ENCODE results near the gene TAS2R60. TPM values are rescaled to one million over a fixed set of nuclear protein-coding genes. Genes with fewer than 3 reads are reported as not detected.
A peak's percentile ranks its signal among the peaks of the same experiment; 100 is the strongest.

TAS2R60 gene
- total RNA-seq, 1 experiment from 2014 or later, result not detected

GRCh38 chr7:143415742-143416397, 27.4 kb upstream of the TAS2R60 start:
- no TSS peak for BruUV-seq (replicated peaks)
- no peak overlapping the region for H3K4me3 ChIP-seq (ENCODE audit: low read depth, low read length, poor library complexity, severe bottlenecking)
- peaks cover 5% of the 10 kb centered on the region for H3K4me1 ChIP-seq (ENCODE audit: insufficient read depth, low read length, poor library complexity, severe bottlenecking)
- ChIA-PET CTCF (interaction anchor here (0.6 to 1.6 kb wide), 4 partner anchors 36 to 173 kb away, joined by 3 to 19 read pairs (median 7); no protein-coding TSS in a partner anchor), POLR2A (ENCODE audit: low non-redundant PET) (no interaction called here)
- no peak for TF ChIP-seq EZH2 (IDR thresholded peaks at IDR 0.05; ENCODE audit: borderline replicate concordance, low read depth, low read length, poor library complexity, severe bottlenecking)
- TF ChIP-seq, protein P1, sequence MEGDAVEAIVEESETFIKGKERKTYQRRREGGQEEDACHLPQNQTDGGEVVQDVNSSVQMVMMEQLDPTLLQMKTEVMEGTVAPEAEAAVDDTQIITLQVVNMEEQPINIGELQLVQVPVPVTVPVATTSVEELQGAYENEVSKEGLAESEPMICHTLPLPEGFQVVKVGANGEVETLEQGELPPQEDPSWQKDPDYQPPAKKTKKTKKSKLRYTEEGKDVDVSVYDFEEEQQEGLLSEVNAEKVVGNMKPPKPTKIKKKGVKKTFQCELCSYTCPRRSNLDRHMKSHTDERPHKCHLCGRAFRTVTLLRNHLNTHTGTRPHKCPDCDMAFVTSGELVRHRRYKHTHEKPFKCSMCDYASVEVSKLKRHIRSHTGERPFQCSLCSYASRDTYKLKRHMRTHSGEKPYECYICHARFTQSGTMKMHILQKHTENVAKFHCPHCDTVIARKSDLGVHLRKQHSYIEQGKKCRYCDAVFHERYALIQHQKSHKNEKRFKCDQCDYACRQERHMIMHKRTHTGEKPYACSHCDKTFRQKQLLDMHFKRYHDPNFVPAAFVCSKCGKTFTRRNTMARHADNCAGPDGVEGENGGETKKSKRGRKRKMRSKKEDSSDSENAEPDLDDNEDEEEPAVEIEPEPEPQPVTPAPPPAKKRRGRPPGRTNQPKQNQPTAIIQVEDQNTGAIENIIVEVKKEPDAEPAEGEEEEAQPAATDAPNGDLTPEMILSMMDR (conservative IDR thresholded peaks at IDR 0.05; ENCODE audit: low read depth, low read length), result no peak
- H3K27me3 ChIP-seq (replicated peaks; ENCODE audit: insufficient read depth, low read depth, low read length, poor library complexity), result no peaks in the 10 kb centered on the region
- no peak overlapping the region for H3K27ac ChIP-seq (ENCODE audit: low read depth, low read length, poor library complexity, severe bottlenecking)
- H3K36me3 ChIP-seq (ENCODE audit: insufficient read depth, low read length, poor library complexity, severe bottlenecking), result no peaks in the 10 kb centered on the region
- intact Hi-C loops (cut with micrococcal nuclease; ENCODE audit: unreplicated experiment), result loop anchor here (1.0 to 5.0 kb wide), 2 partner anchors 109 to 176 kb away; no protein-coding TSS in a partner anchor
- no peaks in the 10 kb centered on the region for H3K9me3 ChIP-seq (ENCODE audit: low read depth, low read length, poor library complexity, severe bottlenecking)
- DNase-seq (ENCODE audit: low spot score), result no peak

GRCh38 chr7:143416565-143417149, 26.6 kb upstream of the TAS2R60 start:
- DNase-seq (ENCODE audit: low spot score), result peak; percentile 65
- TF ChIP-seq, protein P1 (conservative IDR thresholded peaks at IDR 0.05; ENCODE audit: low read depth, low read length), result peak; percentile 83
- TF ChIP-seq EZH2 (IDR thresholded peaks at IDR 0.05; ENCODE audit: borderline replicate concordance, low read depth, low read length, poor library complexity, severe bottlenecking), result no peak
- Histone ChIP-seq H3K4me3 (ENCODE audit: low read depth, low read length, poor library complexity, severe bottlenecking) (no peak overlapping the region), H3K27me3 (replicated peaks; ENCODE audit: insufficient read depth, low read depth, low read length, poor library complexity) (no peaks in the 10 kb centered on the region), H3K36me3 (ENCODE audit: insufficient read depth, low read length, poor library complexity, severe bottlenecking) (no peaks in the 10 kb centered on the region), H3K27ac (ENCODE audit: low read depth, low read length, poor library complexity, severe bottlenecking) (no peak overlapping the region), H3K4me1 (ENCODE audit: insufficient read depth, low read length, poor library complexity, severe bottlenecking) (peaks cover 5% of the 10 kb centered on the region), H3K9me3 (ENCODE audit: low read depth, low read length, poor library complexity, severe bottlenecking) (no peaks in the 10 kb centered on the region)
- intact Hi-C loops (cut with micrococcal nuclease; ENCODE audit: unreplicated experiment), result loop anchor here (1.0 to 5.0 kb wide), 2 partner anchors 109 to 176 kb away; no protein-coding TSS in a partner anchor
- ChIA-PET POLR2A (ENCODE audit: low non-redundant PET) (no interaction called here), CTCF (interaction anchor here (0.6 to 1.2 kb wide), 6 partner anchors 11 to 173 kb away, joined by 3 to 5 read pairs (median 4); no protein-coding TSS in a partner anchor)
- no TSS peak for BruUV-seq (replicated peaks)

DNA sequence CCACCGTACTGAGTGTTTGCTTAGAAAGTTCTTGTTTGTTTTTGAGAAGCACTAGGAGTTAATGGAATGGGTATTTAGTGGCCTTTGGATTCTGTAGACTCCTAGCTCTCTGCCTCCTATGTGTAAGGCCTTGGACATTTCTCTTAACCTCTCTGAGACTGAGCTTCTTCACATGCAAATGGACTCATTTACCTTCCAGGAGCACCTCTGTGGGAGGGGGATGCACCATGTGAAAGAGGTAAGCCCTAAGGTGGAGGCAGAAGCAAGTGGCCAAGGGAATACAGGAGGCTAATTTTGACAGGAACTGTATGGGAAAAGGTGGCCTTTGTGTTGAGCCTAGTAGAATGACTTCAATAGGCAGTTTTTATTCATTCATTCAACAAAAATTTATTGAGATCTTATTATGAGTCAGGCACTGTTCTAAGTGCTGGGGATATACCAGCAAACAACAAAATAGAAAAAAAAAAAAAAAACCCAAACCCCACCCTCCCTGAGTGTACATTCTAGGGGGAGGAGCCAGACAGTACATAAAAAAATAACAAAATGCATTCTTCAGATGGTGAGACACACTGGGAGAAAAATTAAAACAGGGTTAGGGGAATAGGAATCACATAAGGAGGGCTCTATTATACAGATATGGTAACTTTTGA, 25.4 kb upstream of the TAS2R60 start:
- H3K36me3 ChIP-seq (ENCODE audit: insufficient read depth, low read length, poor library complexity, severe bottlenecking), result no peaks in the 10 kb centered on the region
- BruUV-seq (replicated peaks), result no TSS peak

More for the DNA sequence above, 25.4 kb upstream of the TAS2R60 start:
- Histone ChIP-seq H3K4me3 (ENCODE audit: low read depth, low read length, poor library complexity, severe bottlenecking) (no peak overlapping the region), H3K4me1 (ENCODE audit: insufficient read depth, low read length, poor library complexity, severe bottlenecking) (peaks cover 5% of the 10 kb centered on the region), H3K9me3 (ENCODE audit: low read depth, low read length, poor library complexity, severe bottlenecking) (no peaks in the 10 kb centered on the region), H3K27me3 (replicated peaks; ENCODE audit: insufficient read depth, low read depth, low read length, poor library complexity) (no peaks in the 10 kb centered on the region), H3K27ac (ENCODE audit: low read depth, low read length, poor library complexity, severe bottlenecking) (no peak overlapping the region)
- no peak for DNase-seq (ENCODE audit: low spot score)
- ChIA-PET POLR2A (ENCODE audit: low non-redundant PET) (no interaction called here), CTCF (interaction anchor here (1.0 to 1.2 kb wide), 3 partner anchors 13 to 122 kb away, joined by 3 to 4 read pairs (median 4); no protein-coding TSS in a partner anchor)
- TF ChIP-seq, protein P1 (conservative IDR thresholded peaks at IDR 0.05; ENCODE audit: low read depth, low read length), result no peak
- TF ChIP-seq EZH2 (IDR thresholded peaks at IDR 0.05; ENCODE audit: borderline replicate concordance, low read depth, low read length, poor library complexity, severe bottlenecking), result no peak
- intact Hi-C loops (cut with micrococcal nuclease; ENCODE audit: unreplicated experiment), result loop anchor here (5.0 kb wide), 1 partner anchor 111 kb away; no protein-coding TSS in a partner anchor

Measured in A673 (cell line).